ENCODE data around the gene AKR1A1. TPM values are rescaled to one million over a fixed set of nuclear protein-coding genes. Genes with fewer than 3 reads are reported as not detected.
"Not testable (repeated sequence)": the region's sequence is repeated elsewhere in the genome, so short reads cannot be mapped to it uniquely, and the experiment has no call there.

AKR1A1 gene
- total and polyA plus RNA-seq, 2 donors (not counting 3 experiments of a cell fraction or from before 2014, with no cell fraction given), result 172 to 227 TPM

DNA sequence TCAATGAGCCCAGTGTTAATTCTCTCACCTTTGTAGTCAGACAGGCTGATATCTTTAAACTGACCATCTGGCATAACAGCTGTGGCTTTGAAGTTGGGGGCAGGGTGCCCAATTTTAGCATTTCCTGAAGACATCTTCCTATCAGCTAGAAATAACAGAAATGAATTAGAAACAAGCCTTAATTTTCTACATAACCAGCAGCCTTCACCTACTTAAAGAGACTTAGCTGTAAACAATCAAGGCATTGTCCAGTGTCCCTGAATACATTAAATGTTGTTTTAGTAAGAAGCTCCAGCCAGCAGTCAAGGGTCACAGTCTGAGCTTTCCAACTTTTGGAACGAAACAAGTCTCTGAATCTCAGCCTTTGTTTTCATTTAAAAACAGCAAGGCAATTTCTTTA, 31.7 kb upstream of the AKR1A1 start:
- H3K9me1 ChIP-seq (replicated peaks; ENCODE audit: control insufficient read depth, extremely low read depth, insufficient read depth, low read length), result no peaks in the 10 kb centered on the region
- H3K4me1 ChIP-seq (ENCODE audit: control insufficient read depth, extremely low read depth, insufficient read depth, low read length), result peaks cover 19% of the 10 kb centered on the region
- no peak overlapping the region for H3K9ac ChIP-seq (replicated peaks; ENCODE audit: extremely low read depth, insufficient read depth, low read length)
- peaks cover 60% of the 10 kb centered on the region for H3K79me2 ChIP-seq (ENCODE audit: control insufficient read depth, insufficient read depth, low read length)
- peak; percentile 43 for FAIRE-seq
- POLR2A ChIA-PET, result interaction anchor here (0.6 to 5.1 kb wide), 8 partner anchors 27 to 597 kb away, joined by 3 to 83 read pairs (median 4); partner anchors contain the start of genes AKR1A1, MUTYH, NASP and TOE1
- DNase-seq (ENCODE audit: low read depth, low spot score), result peak; percentile 33
- H3K27me3 ChIP-seq (ENCODE audit: control insufficient read depth in 2 of 2, insufficient read depth in 2 of 2, low read length in 2 of 2), result no peaks in the 10 kb centered on the region
- no TSS peak for BruUV-seq (replicated peaks)
- H4K20me1 ChIP-seq (replicated peaks; ENCODE audit: control insufficient read depth, extremely low read depth, insufficient read depth, low read length), result no peaks in the 10 kb centered on the region
- H3K4me2 ChIP-seq (ENCODE audit: insufficient read depth, low read length), result peak overlapping the region; percentile 65
- H3K36me3 ChIP-seq (ENCODE audit: control insufficient read depth in 2 of 2, extremely low read depth in 1 of 2, insufficient read depth in 2 of 2, low read length in 2 of 2), result peaks cover 23 to 25% of the 10 kb centered on the region in 2 experiments
- H2AFZ ChIP-seq (ENCODE audit: low read depth, low read length), result no peak overlapping the region
- no peaks in the 10 kb centered on the region for H3K9me3 ChIP-seq (replicated peaks; ENCODE audit: control insufficient read depth, insufficient read depth, low read length)
- no peak overlapping the region for H3K27ac ChIP-seq (ENCODE audit: insufficient read depth, low read depth, low read length)
- CTCF ChIA-PET, result interaction anchor here (1.1 to 4.2 kb wide), 5 partner anchors 8 to 54 kb away, joined by 3 to 25 read pairs (median 5); partner anchors contain the start of gene AKR1A1
- intact Hi-C loops (cut with micrococcal nuclease) (no loop called here), dilution Hi-C loops (cut with MboI; ENCODE audit: extremely low pct_ligation_motif_present, low sequenced_read_pairs) (no loop called here)
- TF ChIP-seq CTCF (IDR thresholded peaks at IDR 0.05; ENCODE audit: extremely low read depth in 1 of 2, insufficient read depth in 1 of 2, low read depth in 1 of 2, low read length in 2 of 2) (no peak), POLR2AphosphoS5 (IDR thresholded peaks at IDR 0.05; ENCODE audit: insufficient read depth, low read depth, low read length) (no peak), EZH2 (IDR thresholded peaks at IDR 0.05; ENCODE audit: borderline replicate concordance, low read depth, low read length, severe bottlenecking) (no peak), MAX (IDR thresholded peaks at IDR 0.05; ENCODE audit: insufficient read depth, insufficient read length) (no peak), FOS (IDR thresholded peaks at IDR 0.05; ENCODE audit: borderline replicate concordance, insufficient read depth, low read length) (no peak), POLR2A (IDR thresholded peaks at IDR 0.05; ENCODE audit: low read depth, low read length) (no peak)
- peak overlapping the region in 1 of 3 experiments; percentile 39 for H3K4me3 ChIP-seq (replicated peaks in 1 of 3; ENCODE audit: insufficient read depth in 1 of 3, low read depth in 1 of 3, low read length in 3 of 3)

DNA sequence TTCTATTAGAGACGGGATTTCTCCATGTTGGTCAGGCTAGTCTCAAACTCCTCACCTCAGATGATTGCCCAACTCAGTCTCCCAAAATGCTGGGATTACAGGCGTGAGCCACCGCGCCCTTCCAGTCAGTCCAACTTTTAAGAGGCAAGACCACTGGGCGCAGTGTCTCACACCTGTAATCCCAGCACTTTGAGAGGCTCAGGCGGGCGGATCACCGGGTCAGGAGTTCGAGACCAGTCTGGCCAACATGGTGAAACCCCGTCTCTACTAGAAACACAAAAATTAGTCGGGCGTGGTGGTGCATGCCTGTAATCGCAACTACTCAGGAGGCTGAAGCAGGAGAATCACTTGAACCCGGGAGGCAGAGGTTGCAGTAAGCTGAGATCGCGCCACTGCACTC, 30.9 kb upstream of the AKR1A1 start:
- Histone ChIP-seq H3K4me1 (ENCODE audit: control insufficient read depth, extremely low read depth, insufficient read depth, low read length) (peaks cover 19% of the 10 kb centered on the region), H3K4me2 (ENCODE audit: insufficient read depth, low read length) (peak overlapping the region; percentile 84), H3K79me2 (ENCODE audit: control insufficient read depth, insufficient read depth, low read length) (peaks cover 57% of the 10 kb centered on the region), H3K36me3 (ENCODE audit: control insufficient read depth in 2 of 2, extremely low read depth in 1 of 2, insufficient read depth in 2 of 2, low read length in 2 of 2) (peaks cover 17 to 19% of the 10 kb centered on the region in 2 experiments), H3K4me3 (replicated peaks in 1 of 3; ENCODE audit: insufficient read depth in 1 of 3, low read depth in 1 of 3, low read length in 3 of 3) (peak overlapping the region in 1 of 3 experiments; percentile 66)
- H3K27ac ChIP-seq (ENCODE audit: insufficient read depth, low read depth, low read length); H2AFZ ChIP-seq (ENCODE audit: low read depth, low read length); BruUV-seq (replicated peaks); DNase-seq (ENCODE audit: low read depth, low spot score); dilution Hi-C loops (cut with MboI; ENCODE audit: extremely low pct_ligation_motif_present, low sequenced_read_pairs); H4K20me1 ChIP-seq (replicated peaks; ENCODE audit: control insufficient read depth, extremely low read depth, insufficient read depth, low read length); H3K27me3 ChIP-seq (ENCODE audit: control insufficient read depth in 2 of 2, insufficient read depth in 2 of 2, low read length in 2 of 2); H3K9ac ChIP-seq (replicated peaks; ENCODE audit: extremely low read depth, insufficient read depth, low read length); H3K9me3 ChIP-seq (replicated peaks; ENCODE audit: control insufficient read depth, insufficient read depth, low read length); FAIRE-seq; H3K9me1 ChIP-seq (replicated peaks; ENCODE audit: control insufficient read depth, extremely low read depth, insufficient read depth, low read length): not testable (repeated sequence)
- intact Hi-C loops (cut with micrococcal nuclease), result loop anchor here (2.0 kb wide), 1 partner anchor 51 kb away; no protein-coding TSS in a partner anchor
- ChIA-PET POLR2A (interaction anchor here (0.7 to 5.1 kb wide), 4 partner anchors 8 to 177 kb away, joined by 4 to 83 read pairs (median 18); partner anchors contain the start of gene AKR1A1), CTCF (interaction anchor here (1.7 to 2.8 kb wide), 2 partner anchors 31 to 49 kb away, joined by 8 to 60 read pairs; partner anchors contain the start of gene AKR1A1)

Measured in endothelial cell of umbilical vein (primary cell).